NCI-H2227 treated with DMSO at 0.1 percent for 48 hours (cell line): Measurements from ENCODE around the gene CACNA1E.
A peak's percentile ranks its signal among the peaks of the same experiment; 100 is the strongest.

ENCODE experiments used
- DNase-seq: peaks from one replicate; lab custom pipeline; 2025; lab: John Stamatoyannopoulos, UW

Gene CACNA1E

DNA sequence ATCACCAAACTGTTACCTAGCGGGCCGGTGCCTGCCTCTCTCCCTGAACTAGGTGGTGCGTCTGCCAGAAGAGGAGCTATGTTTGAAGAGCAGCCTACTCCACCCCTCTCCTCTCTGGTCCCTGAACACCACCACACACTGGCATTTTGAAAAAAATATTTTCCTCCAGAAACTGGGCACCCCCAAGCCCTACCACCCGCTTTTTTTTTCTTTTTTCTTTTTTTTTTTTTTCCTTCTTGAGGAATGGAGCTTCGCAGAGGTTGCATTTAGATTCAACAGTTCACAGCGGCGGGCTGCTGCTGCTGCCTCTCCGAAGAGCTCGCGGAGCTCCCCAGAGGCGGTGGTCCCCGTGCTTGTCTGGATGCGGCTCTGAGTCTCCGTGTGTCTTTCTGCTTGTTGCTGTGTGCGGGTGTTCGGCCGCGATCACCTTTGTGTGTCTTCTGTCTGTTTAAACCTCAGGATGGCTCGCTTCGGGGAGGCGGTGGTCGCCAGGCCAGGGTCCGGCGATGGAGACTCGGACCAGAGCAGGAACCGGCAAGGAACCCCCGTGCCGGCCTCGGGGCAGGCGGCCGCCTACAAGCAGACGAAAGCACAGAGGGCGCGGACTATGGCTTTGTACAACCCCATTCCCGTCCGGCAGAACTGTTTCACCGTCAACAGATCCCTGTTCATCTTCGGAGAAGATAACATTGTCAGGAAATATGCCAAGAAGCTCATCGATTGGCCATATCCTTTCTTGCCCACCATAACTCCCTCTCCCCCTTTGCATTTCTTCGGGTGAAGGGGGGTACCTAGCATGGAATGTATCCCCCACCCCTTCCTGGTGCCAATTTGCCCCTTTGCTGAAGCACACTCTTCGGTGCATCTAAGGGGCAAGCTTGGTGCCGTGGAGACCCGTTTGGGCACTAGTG is at the start of gene CACNA1E:
Gene CACNA1E, plus strand, starts transcription at position 233 of the 911 bp plus-strand sequence. Its CDS starts 228 bp downstream, at position 461.
- peak; percentile 41 for DNase-seq

DNA sequence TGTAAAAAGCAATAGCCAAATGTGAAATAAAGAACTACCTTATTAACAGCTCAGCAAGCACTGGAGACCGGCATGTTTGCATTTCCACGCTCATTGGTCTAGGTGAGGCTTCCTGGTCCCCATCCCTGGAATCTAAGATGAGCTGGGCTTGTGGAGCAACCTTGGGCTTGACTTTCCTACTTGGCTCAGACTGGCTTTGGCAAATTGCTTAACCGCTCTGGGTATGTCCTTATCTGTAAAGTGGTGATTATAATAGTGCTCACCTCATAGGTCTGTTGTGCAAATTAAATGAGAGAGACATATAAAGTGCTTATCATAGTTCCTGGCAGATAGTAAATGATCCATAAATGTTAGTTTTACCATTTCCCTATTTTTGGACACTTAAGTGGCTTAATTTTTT is 49.4 kb upstream of the CACNA1E start:
- DNase-seq = no peak

DNA sequence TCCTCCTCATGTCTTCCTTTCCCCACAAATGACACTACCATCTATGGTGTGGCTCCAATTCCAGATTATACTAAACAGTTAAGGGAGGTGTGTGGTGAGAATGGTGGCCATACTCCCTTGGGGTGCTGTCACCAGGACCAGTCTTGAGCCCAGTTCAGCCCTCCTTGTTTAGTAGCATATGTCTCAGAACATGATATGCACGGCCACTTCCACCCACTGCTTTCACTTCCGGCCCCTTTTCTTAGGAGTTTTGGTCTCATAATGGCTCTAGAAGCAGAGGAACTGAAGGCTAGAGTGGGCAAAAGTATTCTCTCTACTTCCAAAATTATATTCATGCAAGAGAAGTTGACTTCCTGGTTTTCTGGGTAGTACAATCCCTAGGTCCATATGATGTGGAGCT is 45.3 kb upstream of the CACNA1E start:
- DNase-seq = no peak

DNA sequence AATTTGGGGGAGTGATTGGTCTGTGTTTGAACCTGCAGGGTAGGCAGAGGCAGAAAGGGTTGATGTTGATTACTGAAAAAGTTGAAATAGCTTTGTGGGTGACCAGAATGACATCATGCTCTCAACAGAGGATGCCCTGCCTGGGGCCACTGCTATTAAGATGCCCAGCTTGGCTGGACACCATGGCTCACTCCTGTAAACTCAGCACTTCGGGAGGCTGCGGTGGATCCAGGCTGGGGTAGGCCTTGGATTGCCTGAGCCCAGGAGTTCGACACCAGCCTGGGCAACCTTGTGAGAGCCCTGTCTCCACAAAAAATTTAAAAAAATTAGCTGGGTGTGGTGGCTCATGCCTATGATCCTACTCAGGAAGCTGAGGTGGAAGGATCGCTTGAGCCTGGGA is 42.8 kb upstream of the CACNA1E start:
- DNase-seq = no peak

DNA sequence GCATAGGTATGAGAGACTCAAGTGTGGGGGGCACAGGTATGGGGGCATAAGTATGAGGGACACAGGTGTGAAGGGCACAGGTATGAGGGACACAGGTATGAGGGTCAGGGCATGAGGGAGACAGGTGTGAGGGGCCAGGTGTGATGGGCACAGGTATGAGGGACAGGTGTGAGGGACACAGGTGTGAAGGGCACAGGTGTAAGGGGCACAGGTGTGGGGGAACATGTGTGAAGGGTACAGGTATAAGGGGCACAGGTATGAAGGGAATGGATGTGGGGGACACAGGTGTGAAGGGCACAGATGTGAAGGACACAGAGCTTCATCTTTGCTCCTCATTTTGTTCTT is 41.2 kb upstream of the CACNA1E start:
- no peak for DNase-seq

DNA sequence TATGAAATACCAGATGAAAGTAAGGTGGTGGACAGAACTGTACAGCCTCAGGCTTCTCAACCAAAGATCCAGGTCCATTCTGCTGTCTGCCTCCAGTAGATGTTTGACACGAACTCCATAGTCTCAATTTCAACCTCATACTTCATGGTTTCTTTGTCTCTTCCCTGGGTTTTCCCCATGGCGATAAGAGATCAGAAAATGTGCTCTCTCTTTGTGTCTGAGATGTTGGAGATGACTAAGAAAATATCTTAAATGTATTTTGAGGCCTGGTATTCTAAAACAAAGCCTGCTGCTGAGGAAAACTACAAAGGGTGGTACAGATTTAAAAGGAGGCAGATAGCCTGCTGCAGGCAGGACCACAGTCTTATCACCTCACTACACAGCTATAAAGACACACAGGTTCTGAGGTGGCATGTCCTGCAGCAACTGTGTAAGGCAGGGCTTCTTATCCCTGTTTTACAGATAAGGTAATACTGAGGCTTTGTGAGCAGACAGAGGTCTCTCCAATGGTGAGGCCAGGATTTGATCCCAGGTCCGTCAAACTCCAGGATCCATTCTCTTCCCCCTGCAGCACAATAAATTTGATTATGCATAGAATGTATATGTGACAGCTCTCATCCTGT is 40.0 kb upstream of the CACNA1E start:
- no peak for DNase-seq

DNA sequence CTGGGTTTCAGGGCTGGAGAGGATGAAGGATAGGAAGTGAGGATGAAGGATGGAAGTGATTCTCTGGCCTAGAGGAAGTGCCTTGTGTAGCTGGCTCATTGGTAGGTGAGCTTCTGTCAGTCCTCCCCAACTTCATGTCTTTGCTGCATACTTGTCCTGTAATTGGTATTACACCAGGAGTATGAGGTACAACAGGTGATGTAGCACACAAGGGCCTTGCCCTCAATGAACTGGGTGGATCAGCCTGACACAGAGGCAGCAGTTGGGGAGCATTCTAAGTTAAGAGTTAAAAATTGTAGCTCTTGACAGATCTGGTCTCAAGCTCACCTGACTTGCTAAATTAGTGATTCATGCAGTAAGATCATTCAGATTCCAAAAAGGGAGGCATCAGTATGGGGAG is 37.9 kb upstream of the CACNA1E start:
- no peak for DNase-seq

DNA sequence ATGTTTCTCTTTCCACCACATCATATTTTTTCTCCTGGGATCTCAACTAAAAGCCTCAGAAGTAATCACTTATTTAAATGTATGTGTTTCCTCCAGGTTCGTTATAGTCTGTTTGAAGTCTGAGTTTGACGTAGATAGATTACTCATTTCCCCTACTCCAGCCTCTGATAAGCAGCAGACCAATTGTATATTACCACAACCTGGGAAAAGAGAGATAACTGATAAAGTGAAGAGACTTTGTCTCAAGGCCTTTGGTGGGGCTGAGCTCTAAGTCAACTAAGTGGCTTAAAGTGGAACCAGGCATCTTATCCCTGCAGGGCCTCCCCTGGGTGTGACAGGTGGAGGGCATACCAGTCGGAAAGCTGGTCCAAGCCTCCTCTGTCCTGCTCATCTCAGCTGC is 34.9 kb upstream of the CACNA1E start:
- no peak for DNase-seq

DNA sequence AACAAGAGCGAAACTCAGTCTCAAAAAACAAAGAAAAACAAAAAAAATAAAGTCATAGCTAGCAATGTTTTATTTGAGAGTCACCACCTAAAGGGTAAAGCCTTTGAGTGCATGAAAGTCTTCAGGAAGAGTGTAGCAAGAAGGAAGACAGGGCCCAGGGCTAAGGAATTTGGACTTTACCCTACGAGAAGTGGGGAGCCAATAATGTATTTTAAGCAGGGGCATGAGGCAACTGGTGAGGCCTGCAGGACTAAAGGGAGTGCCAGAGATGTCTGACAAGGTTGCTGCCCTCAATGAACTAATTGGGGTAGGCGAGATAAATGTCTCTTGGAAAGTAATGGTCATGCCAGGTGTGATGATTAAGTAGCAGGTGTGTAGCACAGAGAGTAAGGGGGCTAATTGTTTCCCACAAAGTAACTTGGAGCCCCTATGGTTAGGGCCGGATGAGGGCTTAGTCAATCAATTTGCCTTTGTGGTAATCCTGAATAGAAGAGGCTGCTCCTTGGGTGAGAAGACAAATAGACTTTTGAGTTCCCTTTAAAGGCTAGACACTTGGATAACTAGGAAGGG is 31.6 kb upstream of the CACNA1E start:
- DNase-seq = no peak

DNA sequence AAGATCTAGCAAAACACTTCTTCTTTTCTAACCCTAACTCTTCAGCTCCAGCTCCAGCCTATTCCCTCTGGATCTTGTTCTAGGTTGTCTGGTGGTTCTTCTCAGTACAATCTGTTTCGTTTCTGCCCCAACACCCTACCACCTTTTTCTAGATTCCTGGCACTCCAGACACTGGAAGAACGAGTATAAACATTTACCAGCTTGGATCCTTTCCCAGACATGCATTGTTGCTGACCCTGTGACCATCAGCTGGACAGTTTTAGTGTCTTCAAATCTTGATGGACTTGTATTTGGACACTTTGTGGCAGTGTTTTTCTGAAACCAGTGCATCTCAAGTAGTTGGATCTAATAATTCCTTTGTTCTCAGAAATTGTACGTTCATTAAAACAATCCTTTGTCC is 30.6 kb upstream of the CACNA1E start:
- DNase-seq = no peak

DNA sequence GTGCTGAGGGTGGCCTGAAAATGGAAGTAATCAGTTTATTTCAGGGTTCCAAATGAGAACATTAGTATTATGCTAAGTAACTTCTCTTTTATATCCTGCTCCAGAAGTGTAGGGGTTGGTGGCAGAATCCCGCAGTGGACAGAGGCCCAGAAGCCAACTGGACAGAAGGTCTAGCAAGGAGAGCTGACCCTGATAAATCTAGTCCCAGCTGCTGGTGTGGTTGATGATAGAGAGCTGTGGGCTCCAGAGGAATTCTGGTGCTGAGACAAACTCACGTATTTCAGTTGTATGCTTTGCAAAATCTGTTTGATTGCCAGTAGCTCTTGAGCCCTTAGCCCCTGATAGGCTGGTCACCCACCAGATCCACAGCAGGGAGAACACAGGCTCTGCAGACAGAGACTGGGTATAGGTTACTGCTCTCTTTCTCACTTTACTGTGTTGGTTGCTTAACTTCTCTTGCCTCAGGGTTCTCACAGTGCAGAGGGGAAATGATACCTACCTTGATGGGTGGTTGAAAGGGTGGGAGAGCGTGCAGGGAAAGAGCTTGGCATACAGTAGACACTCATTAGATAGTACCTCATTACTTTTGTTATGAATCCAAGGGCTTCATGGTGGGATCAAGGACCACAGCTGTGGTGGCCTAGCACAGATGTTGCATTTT is 29.6 kb upstream of the CACNA1E start:
- DNase-seq = no peak

DNA sequence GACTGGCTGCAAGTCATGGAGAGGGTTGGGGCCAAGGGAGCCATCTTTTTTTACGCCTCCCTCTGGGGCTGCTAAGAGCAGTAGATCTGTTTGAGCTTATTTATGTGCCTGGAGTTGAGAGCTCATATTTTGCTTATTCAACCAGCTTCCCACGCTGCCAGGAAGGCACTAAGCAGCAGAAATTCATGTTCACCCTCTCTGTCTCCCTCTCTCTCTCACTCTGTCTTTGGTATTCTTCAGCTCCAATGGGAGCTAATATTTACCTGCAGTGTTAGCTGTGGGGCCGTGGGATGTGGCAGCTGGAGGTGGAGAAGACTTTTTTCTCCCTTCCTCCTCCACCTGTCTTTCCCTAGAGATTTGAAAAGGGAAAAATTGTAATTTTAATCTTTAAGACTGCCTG is 26.8 kb upstream of the CACNA1E start:
- DNase-seq = no peak

DNA sequence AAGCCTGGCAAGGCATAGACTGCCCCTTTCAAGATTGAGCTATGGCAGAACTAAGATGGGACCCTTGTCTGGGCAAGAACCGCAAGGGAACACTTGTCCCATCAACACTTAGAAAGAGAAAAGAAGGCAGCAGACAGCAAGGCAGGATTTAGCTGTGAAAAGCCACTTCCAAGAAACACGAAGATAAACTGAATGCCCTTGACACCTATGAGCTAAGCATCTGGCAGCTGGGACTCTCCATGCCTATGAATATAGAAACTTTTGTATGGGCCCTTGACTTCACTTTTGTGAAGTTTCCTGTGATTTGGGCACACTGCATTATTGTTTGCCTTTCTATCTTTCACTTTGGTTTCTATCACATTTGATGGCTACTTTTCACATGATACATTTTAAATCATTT is 24.9 kb upstream of the CACNA1E start:
- DNase-seq = no peak

DNA sequence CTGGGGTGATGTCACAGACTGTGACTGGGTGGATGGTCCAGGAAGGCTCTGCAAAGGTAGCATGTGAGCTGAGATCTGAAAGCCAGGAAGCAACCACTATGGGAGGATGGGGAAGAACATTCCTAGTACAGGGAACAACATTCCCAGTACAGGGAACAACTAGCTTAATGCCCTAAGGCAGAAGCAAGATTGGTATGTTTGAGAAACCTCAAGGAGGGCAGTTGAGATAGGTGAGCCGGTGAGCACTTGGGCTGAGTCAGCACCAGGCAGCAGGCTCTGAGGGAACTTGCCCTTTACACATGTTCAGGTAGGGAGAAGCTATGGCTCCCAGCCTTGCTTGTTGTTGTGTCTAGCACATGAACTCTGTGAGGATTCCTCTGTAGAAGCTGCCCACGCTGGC is 24.2 kb upstream of the CACNA1E start:
- no peak for DNase-seq

DNA sequence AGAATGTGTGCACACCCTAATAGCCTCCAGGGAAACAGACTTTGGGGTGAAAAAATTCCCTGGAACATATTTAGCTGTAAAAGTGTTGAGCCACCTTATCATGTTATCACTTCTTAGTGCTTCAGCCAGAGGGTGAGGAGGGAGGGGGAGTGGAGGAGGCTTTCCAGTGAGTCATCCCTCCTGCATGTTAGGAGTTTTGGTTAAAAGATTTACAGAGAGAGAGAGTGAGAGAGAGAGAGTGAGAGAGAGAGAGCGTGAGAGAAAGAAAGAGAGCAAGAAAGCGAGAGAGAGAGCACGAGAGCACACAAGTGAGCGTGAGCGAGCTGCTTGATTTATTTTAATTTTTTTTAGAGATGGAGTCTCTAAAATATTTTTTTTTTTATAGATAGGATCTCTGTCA is 13.5 kb upstream of the CACNA1E start:
- DNase-seq = no peak

DNA sequence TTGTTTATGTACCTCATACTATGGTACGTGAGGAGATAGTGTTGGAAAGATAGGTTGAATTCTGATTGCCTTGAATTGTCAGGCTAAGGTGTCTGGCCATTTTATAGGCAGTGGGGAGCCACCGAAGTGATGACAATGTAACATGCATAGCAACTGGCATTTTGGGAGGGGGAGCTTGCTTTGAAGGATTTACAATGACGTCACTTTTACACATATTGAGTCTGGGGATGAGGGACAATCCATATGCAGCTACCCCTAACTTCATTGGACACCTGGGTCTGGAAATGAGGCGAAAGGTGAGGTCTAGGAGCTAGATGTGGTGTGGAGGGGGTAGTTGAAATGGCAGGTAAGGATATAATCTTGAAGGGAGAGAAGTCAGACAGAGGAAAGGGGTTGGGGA is 7.7 kb upstream of the CACNA1E start:
- no peak for DNase-seq

DNA sequence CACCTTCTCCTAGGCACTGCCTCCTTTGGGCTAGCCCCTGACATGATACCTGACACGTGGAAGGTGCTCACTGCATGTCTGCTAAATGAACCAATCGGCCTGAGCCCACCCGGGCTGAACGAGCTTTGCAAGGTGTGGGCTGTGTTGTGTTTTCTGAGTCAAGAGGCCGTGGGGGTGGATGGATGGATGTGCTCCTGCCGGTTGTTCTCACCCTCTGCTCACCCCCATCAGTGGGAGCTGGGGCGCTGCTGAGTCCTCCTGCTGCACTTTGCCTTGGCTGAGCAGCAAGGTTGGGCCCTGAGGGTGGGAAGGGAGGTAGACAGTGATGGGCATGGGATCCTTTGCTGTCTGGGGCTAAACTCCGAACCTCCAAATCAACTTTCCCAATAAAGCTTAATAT is 6.7 kb upstream of the CACNA1E start:
- DNase-seq = no peak

DNA sequence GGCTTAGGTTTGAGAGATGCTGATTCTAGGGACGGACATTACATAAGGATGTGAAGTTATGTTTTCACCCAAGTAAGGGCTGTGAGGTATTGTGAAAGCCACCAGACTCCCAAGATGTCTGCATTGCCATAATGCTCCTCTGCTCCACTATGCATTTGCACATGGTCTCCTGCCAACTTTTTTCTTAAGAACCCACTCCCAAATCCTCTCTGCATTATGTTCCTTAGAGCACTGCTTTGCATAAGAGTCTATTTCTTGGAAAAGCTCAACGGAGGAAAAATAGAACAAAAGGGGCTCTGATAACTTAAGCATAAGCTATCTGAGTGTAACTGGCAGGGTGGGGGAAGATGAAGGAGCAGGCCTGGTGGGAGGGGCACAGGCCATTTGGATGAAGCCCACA is 5.0 kb upstream of the CACNA1E start:
- no peak for DNase-seq

DNA sequence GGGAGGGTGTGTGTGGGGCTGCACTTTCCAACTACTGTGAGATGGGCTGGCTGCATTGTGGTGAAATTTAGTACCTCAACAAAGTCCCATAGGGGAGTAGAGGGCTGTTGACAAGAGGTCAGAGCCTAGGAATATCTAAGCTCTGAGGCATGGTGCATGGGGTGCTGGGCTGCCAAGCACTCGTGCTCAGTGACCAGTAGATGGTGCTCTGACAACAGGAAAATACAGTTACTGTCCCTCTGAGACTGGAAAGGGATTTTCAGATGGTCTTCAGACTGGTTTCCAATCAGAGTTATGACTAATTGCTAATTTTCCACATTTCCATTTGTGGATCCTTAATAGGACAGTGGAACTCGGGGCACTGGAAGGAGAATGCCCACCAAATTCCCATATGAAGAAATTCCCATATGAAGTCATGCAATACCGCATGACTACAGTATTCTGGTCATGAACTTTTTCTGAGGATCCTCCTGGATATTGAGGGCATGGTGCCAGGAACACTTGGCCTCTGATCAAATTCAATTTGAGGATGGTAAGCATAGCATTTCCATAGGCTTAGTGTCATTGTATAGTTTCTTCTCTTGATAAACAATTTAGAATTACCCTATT is 4.1 kb upstream of the CACNA1E start:
- DNase-seq = peak; percentile 58

DNA sequence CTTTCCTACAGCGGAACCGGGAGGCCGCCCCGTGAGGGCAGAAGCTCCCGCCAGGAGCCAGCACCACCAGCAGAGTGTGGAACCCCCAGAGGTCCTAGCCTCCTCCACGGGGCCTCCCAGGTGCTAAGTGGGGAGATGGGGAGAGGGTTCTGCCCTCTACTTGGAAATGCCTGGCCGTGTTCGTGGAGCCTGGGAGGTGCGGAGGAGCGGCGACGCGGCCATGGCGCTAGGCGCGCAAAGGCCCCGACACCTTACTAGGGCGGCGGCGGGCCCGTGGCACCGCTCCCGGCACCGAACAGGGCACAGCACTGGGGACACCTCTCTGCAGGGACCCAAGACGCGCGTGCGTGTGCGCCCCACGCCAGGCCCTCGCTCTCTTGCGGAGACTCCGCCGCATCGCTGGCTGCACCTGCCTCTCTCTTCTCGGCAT is 1.3 kb upstream of the CACNA1E start:
- no peak for DNase-seq

DNA sequence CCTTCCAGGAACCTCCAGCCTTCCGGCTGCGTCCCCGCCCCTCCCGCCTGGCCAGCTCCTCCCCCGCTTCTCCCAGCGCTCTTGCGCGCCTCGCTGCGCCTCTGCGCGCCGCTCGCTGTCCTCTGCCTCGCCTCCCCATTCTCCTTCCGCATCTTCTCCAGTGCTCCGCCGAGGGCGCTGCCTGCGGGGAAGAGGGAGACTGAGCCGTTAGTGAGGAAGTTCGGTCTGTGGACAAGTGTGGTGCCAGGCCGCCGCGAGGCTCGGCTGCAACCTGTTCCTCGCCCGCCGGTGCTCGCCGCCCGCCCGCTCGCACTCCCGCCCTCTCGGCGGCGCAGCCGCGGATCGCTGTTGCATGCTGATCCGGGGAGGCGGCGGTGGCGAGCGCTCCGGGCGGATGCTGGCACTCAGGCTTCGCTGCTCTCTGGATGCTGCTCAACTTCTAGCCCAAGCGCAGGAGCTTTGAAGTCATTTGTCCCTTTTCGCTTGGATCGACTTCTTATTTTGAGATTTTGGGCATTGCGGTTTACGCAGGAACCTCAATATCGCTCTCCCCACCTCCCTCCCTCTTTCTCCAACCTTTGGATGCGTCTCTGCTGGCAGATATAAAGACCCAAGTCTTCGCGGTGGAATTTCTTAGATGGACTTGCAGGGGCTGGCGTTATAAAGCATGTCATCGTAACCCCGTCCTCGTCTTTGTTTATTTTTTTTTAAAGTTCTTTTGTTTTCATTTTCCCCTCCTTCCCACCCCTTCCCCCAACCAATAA is 614 bp upstream of the CACNA1E start:
- DNase-seq = peak; percentile 72

DNA sequence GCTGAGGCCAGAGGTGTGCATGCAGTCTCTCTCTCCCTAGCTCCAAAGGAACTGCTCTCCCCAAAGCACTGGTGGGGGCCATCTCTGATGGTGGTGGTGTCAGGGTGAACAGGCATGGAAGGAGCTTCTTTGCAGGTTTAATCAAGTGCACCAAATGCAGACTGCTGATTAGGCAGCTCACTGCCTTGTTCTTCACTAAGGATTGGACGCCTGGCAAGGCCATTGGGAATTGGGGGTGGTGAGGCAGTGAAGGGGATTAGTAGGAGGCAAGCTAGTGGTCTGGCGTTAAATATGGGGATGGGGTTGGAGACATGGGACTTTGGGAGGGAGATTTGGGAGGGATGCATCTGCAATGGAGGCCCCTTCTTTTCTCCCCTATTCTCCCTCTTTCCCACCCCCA is 1.5 kb downstream of the CACNA1E start:
- DNase-seq = no peak
